GM18520 (cell line): Measurements from ENCODE around the gene PNPLA7.
"Not testable (repeated sequence)": the region's sequence is repeated elsewhere in the genome, so short reads cannot be mapped to it uniquely, and the experiment has no call there.

Source experiments
- ATAC-seq: cut with Tn5 transposase; IDR thresholded peaks from one replicate; pipeline ENCODE4 v1.9.1; 2021; ENCODE audit not compliant: unreplicated experiment

The PNPLA7 gene

GRCh38 chr9:137452761-137453642 lies 97.2 kb downstream of the PNPLA7 start:
- ATAC-seq: no peak

DNA sequence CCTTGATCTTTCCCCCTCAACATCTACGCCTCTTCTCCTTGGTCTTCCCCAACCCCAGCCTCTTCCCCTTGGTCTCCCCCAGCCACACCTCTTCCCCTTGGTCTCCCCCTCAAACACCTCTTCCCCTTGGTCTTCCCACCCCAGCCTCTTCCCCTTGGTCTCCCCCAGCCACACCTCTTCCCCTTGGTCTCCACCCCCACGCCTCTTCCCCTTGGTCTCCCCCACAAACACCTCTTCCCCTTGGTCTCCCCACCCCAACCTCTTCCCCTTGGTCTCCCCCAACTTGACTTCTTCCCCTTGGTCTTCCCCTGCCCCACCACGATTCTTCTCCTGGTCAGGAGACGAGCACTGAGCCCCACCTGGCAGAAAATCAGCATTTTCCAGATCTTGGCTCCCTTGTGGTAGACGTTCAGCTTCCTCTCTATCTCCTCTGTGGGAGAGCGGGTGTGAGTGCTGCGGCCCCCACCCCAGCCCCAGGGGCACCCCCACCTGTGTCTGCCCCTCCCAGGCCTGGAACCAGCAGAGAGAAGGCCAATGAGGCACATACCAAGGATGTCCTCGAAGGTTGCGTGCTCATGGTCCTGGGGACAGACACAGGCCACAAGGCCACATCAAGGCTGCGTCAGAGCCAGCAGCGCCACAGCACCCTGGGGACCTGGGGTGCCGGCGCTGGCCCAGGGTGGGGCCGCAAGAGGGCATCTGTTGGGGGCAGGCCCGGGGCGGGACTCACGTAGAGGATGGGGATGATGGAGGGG lies 98.0 kb downstream of the PNPLA7 start:
- ATAC-seq: no peak

DNA sequence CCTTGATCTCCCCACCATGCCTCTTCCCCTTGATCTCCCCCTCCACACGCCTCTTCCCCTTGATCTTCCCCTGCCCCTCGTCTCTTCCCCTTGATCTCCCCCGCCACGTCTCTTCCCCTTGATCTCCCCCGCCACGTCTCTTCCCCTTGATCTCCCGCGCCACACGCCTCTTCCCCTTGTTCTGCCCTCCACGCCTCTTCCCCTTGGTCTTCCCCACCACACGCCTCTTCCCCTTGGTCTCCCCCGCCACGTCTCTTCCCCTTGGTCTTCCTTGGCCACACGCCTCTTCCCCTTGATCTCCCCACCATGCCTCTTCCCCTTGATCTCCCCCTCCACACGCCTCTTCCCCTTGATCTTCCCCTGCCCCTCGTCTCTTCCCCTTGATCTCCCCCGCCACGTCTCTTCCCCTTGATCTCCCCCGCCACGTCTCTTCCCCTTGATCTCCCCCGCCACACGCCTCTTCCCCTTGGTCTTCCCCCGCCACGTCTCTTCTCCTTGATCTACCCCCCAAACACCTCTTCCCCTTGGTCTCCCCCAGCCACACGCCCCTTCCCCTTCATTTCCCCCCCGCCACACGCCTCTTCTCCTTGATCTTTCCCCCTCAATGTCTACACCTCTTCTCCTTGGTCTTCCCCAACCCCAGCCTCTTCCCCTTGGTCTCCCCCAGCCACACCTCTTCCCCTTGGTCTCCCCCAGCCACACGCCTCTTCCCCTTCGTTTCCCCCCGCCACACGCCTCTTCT lies 98.8 kb downstream of the PNPLA7 start:
- ATAC-seq: not testable (repeated sequence)

GRCh38 chr9:137450539-137451222 lies 99.5 kb downstream of the PNPLA7 start:
- not testable (repeated sequence) for ATAC-seq

DNA sequence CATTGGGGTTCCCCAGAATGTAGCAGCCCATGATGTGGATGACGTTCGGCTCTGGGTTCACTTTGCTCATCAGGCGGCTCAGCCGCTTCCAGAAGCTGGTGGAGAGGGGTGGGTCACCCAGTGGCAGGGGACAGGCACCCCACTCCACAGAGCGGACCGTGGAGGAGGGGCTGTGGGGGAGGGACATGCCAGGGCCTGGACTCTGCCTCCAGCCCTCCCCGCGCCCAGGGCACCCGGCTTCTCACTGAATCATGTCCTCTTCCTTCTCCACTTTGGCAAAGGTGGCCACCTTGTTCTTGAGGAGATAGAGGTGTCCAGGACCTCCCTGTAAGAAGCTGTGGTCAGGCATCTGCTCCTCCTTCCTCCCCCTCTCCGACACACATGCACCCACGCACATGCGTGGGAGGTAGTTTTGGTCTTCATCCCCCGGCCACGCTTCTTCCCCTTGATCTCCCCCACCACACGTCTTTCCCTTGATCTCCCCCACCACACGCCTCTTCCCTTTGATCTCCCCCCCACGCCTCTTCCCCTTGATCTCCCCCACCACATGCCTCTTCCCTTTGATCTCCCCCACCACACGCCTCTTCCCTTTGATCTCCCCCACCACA lies 100.2 kb downstream of the PNPLA7 start:
- no peak for ATAC-seq

DNA sequence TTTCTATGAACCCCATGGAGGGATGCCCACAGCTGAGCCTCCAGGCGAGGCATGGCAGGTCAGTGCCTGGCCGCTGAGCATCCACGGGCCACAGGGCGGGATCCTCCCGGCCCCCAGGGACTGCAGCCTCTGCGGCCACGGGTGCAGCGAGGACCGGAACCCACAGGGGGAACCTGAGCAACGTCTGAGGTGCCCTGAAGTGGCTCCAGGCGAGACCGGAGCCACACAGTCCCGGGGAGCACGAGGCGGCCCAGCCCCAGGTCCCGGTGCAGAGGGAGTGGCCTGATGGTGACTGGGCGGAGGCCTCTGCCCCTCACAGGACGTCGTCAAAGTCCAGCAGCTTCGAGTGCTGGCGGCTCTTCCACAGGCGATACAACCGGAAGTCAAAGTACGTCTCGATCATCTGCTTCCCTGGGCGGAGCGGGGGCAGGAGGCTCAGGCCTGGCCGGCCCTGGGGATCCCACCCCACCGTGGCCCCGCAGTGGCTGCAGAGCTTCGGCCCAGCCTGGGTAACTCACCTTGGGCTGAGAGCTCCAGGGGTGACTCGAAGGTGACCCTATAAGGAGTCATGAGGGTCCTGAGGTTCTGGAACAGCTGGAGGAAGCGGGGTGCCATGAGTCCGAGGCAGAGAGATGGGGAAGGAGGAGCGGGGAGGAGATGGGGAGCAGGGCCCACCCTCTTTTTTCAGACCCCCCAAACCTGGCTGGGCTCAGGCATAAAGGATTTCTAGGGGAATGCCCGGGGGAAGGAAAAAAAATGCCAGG lies 100.9 kb downstream of the PNPLA7 start:
- no peak for ATAC-seq

GRCh38 chr9:137448602-137448962 lies 101.6 kb downstream of the PNPLA7 start:
- no peak for ATAC-seq

DNA sequence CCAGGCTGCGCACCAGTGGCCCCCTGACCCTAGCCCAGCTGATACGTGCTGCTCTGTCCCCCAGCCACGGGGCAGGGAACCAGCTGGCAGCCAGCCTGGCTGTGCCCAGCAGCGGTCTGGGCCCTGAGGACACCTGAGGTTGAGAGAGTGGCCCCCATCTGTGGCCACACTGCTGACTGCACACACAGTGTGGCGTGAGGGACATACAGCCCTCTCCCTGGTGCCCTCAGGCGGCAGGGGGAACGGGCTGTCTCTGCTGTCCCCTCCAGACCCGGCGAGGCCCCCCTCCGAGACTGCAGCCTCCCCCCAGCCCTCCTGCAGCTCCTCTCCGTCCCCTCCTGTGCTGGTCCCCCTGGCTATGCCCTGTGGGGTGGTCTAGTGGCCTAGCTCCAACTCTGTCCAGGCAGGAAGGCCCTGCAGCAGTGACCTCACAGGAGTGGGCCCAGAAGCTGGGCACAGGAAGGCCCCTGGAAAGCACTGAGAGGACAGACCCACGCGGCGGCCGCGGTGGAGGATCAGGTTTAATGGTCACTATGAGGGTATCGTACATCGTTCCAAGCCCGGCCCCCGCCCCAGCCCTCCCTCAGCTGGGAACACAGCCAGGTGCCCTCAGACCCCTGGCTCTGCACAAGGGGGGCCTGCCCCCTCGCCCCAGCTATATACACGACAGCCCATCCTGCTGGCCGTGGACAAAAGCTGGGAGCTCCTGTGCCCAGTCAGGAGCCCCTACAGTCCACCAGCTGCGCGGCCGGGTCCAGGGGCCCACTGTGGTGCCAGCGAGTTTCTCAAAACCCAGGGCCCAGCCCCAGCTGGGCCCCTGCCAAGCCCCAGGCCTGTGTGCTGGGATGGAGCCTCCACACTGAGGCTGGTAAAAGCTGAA lies 102.2 kb downstream of the PNPLA7 start:
- ATAC-seq: no peak

DNA sequence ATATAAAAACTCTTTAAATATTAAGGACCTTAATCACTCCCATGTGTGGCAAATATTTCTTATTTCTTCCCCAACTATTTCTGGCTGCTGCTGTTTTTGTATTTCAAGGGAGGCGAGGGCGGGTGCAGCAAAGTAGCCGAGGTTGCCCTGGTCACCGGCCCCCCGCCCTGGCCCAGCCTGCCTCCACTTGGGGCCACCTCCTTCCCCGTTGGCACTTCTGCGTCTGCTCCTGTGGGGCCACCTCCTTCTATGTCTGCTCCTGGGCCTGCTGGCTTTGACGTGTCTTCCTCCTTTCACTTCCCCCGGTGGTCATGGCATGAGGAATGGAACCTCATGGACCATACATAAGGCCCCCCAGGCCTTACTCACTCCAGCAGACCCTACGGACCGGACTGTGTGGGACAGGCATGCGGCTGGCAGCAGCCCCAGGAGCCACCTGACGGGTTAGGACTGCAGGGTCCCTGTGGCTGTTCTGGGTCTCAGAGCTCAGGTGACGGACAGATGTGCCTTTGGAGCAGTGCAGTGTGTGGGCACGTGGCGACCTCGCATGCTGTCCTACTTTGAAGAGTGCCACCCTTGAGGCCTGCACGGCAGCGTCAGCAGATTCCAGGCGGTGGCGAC lies 103.2 kb downstream of the PNPLA7 start:
- no peak for ATAC-seq

DNA sequence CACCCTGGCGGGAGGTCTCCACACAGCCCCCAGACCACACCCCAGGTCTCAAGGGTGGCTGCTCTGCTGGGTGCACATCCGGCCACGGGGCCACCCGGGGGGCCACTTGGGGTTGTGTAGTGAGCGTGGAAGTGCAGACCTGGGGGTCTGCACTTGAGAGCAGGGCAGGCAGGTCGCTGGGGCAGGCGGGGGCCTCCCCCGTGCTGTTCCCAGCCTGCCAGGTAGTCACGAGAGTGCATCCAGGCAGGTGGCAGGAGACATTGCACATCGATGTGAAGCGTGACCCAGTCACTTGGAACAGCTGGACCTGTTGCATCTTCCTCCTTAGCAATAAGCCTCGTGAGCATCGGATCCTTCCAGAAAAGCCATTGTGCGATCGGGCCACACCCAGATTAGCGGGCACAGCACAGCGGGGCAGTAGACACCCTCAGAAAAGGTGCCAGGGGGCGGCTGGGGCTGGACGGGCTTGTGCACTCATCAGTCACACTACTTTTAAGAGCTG lies 104.2 kb downstream of the PNPLA7 start:
- ATAC-seq: no peak

GRCh38 chr9:137445275-137445807 lies 104.9 kb downstream of the PNPLA7 start:
- ATAC-seq: no peak

DNA sequence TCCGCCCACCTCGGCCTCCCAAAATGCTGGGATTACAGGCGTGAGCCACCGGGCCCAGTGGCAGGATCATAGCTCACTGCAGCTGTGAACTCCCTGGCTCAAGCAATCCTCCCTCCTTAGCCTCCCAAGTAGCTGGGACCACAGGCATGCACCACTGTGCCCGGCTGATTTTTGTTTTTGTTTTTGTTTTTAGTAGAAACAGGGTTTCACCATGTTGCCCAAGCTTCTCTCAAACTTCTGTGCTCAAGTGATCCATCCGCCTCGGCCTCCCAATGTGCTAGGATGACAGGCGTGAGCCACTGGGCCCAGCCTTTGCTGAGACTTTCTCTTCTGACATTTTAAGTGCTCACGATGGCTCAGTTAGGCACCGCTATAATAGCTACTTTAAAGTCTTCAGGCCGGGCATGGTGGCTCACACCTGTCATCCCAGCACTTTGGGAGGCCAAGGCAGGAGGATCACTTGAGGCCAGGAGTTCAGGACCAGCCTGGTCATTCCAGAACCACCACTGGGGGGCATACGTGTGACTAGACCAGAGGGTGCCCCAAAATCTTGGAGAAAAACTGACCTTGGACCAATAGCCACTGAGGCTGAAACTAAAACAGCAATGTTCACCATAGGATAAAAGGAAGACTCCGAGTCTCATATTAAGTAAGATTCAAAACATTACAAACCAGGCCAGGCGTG lies 106.0 kb downstream of the PNPLA7 start:
- ATAC-seq: no peak

DNA sequence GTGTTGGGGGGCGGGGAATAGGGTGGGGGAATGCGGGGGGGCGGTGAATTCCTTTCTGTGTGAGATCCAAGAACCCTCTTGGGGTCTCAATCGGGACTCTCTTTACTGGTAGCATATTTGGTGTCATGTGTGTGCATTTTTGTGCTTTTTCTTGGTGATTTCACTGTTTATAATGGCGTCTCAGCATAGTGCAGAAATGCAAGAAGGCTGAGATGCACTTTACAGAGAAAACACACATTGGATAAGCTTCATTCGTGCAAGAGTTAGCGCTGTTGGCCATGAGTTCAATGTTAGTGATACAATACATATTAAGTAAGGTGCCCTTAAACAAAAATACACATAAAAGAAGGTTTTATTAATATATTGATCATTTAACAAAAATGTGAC lies 108.3 kb downstream of the PNPLA7 start:
- no peak for ATAC-seq

DNA sequence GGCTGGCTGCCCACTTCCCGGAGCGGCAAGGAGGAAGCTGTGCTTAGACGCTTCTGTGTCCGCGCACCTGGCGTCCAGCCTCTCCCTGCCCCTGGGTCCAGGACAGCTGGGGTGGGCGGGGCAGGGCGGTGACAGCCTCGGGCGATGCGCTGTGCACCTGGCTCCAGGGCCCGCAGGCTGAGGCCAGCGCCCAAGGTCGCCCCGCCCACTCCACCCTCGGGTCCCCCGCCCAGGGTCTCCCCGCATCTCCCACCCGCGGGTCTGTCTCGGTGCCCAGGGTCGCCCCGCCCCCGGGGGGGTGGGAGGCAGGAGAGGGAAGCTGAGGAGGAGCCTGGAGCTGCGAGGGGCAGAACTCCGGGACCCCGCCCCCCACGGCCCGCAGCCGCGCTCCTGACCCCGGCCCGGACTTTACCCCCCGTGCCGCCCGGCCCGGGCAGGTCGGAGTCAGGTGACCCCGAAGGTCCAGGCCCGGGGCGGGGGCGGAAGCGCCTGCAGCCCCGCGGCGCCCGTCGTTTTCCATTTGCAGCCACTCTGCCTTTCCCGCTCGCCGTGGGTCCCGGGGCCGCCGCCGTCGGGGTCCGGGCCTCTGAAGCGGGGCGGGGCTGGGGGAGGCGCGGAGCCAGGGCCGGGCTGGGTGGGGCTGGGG lies 108.8 kb downstream of the PNPLA7 start, which contains the start of gene ENTPD8:
TSS of gene ENTPD8 (minus strand) at position 69 of the 646 bp plus-strand sequence. CDS start 3,072 bp downstream, outside the sequence.
- ATAC-seq: no peak

GRCh38 chr9:137439158-137439714 lies 111.0 kb downstream of the PNPLA7 start:
- ATAC-seq: no peak

GRCh38 chr9:137438591-137439157 lies 111.5 kb downstream of the PNPLA7 start:
- ATAC-seq: no peak
